Body of pancreas (tissue), 4 donors: Measurements from ENCODE around the gene RACK1.

Source experiments
- POLR2A ChIP-seq, 3 donors: fragments of 450-650 bp; IDR thresholded peaks; one replicate each; pipeline ENCODE4 v1.6.1; 2016; ENCODE audit warnings: antibody characterized with exemption in 3 of 3, mild to moderate bottlenecking in 2 of 3
- TF ChIP-seq, protein P1 (sequence below), 7 experiments: fragments of 450-650 bp in 4 of 7; fragments of 200-600 bp in 3 of 7; sonication (generic) in 3 of 7; IDR thresholded peaks; one replicate each; pipeline ENCODE4 v1.5.1; 2016 to 2019; ENCODE audit warnings: antibody characterized with exemption in 7 of 7

- TF ChIP-seq, protein P1, sequence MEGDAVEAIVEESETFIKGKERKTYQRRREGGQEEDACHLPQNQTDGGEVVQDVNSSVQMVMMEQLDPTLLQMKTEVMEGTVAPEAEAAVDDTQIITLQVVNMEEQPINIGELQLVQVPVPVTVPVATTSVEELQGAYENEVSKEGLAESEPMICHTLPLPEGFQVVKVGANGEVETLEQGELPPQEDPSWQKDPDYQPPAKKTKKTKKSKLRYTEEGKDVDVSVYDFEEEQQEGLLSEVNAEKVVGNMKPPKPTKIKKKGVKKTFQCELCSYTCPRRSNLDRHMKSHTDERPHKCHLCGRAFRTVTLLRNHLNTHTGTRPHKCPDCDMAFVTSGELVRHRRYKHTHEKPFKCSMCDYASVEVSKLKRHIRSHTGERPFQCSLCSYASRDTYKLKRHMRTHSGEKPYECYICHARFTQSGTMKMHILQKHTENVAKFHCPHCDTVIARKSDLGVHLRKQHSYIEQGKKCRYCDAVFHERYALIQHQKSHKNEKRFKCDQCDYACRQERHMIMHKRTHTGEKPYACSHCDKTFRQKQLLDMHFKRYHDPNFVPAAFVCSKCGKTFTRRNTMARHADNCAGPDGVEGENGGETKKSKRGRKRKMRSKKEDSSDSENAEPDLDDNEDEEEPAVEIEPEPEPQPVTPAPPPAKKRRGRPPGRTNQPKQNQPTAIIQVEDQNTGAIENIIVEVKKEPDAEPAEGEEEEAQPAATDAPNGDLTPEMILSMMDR (IDR thresholded peaks at IDR 0.05) = peak in 2 of 7 experiments; percentile 4 to 11
- TF ChIP-seq POLR2A (IDR thresholded peaks at IDR 0.05) = peak in 2 of 3 donors; percentile 86 to 87
These were observed at the start of gene RACK1 for GRCh38 chr5:181243564-181244343.
